NCI-H1092 (cell line): ENCODE measurements around the gene PLIN4.
"Not testable (repeated sequence)": the region's sequence is repeated elsewhere in the genome, so short reads cannot be mapped to it uniquely, and the experiment has no call there.

Source experiments
- DNase-seq: peaks from one replicate; lab custom pipeline; 2025; lab: John Stamatoyannopoulos, UW

PLIN4 gene

GRCh38 chr19:4518345-4519171 lies at the start of gene PLIN4:
PLIN4 (minus strand) TSS chr19:4518486; CDS start chr19:4518272, 214 bp downstream.
- no peak for DNase-seq

GRCh38 chr19:4567584-4568071 lies 49.3 kb upstream of the PLIN4 start:
- DNase-seq, result peak; percentile 41

- no peak for DNase-seq
These were observed 48.2 kb upstream of the PLIN4 start for GRCh38 chr19:4566402-4567051.

- not testable (repeated sequence) for DNase-seq
These were observed 45.3 kb upstream of the PLIN4 start for GRCh38 chr19:4563562-4563961.

GRCh38 chr19:4562085-4562484 lies 43.8 kb upstream of the PLIN4 start:
- not testable (repeated sequence) for DNase-seq

GRCh38 chr19:4559569-4559968 lies 41.3 kb upstream of the PLIN4 start, which contains the start of gene SEMA6B:
SEMA6B (minus strand) TSS chr19:4559684; CDS start chr19:4558457, 1,227 bp downstream.
- DNase-seq, result no peak

GRCh38 chr19:4557971-4558941 lies 40.0 kb upstream of the PLIN4 start:
- no peak for DNase-seq

GRCh38 chr19:4557144-4557970 lies 39.1 kb upstream of the PLIN4 start:
- no peak for DNase-seq

GRCh38 chr19:4556597-4557127 lies 38.4 kb upstream of the PLIN4 start:
- no peak for DNase-seq

- DNase-seq, result no peak
These were observed 37.6 kb upstream of the PLIN4 start for GRCh38 chr19:4555657-4556561.

- DNase-seq, result no peak
These were observed 36.4 kb upstream of the PLIN4 start for GRCh38 chr19:4554717-4555116.

- no peak for DNase-seq
These were observed 35.5 kb upstream of the PLIN4 start for GRCh38 chr19:4553775-4554174.

- DNase-seq, result no peak
These were observed 34.9 kb upstream of the PLIN4 start for GRCh38 chr19:4553092-4553695.

GRCh38 chr19:4552525-4552819 lies 34.2 kb upstream of the PLIN4 start:
- DNase-seq, result no peak

GRCh38 chr19:4550479-4551050 lies 32.3 kb upstream of the PLIN4 start:
- no peak for DNase-seq

- no peak for DNase-seq
These were observed 31.7 kb upstream of the PLIN4 start for GRCh38 chr19:4550018-4550417.

GRCh38 chr19:4548238-4548584 lies 29.9 kb upstream of the PLIN4 start:
- DNase-seq, result no peak

- peak; percentile 30 for DNase-seq
These were observed 29.3 kb upstream of the PLIN4 start for GRCh38 chr19:4547303-4548237.
